GM12872 (cell line): ENCODE results near the gene NFE2L1.

Source experiments
- TF ChIP-seq, protein P1 (sequence below): IDR thresholded peaks from 3 replicates; pipeline ENCODE4 v1.5.1; 2011; ENCODE audit warnings: low read depth, mild to moderate bottlenecking, low read length, moderate library complexity; ENCODE audit not compliant: insufficient read depth

The NFE2L1 gene

GRCh38 chr17:48037036-48037837 lies 10.9 kb upstream of the NFE2L1 start, which contains the start of gene COPZ2:
Gene COPZ2 (minus strand): TSS chr17:48037797. CDS start chr17:48037777, 20 bp downstream.
- TF ChIP-seq, protein P1, sequence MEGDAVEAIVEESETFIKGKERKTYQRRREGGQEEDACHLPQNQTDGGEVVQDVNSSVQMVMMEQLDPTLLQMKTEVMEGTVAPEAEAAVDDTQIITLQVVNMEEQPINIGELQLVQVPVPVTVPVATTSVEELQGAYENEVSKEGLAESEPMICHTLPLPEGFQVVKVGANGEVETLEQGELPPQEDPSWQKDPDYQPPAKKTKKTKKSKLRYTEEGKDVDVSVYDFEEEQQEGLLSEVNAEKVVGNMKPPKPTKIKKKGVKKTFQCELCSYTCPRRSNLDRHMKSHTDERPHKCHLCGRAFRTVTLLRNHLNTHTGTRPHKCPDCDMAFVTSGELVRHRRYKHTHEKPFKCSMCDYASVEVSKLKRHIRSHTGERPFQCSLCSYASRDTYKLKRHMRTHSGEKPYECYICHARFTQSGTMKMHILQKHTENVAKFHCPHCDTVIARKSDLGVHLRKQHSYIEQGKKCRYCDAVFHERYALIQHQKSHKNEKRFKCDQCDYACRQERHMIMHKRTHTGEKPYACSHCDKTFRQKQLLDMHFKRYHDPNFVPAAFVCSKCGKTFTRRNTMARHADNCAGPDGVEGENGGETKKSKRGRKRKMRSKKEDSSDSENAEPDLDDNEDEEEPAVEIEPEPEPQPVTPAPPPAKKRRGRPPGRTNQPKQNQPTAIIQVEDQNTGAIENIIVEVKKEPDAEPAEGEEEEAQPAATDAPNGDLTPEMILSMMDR: peak; percentile 91

GRCh38 chr17:48037838-48038323 lies 10.3 kb upstream of the NFE2L1 start:
- TF ChIP-seq, protein P1: no peak

GRCh38 chr17:48038687-48039086 lies 9.5 kb upstream of the NFE2L1 start:
- TF ChIP-seq, protein P1: no peak

GRCh38 chr17:48043176-48043575 lies 5.0 kb upstream of the NFE2L1 start:
- TF ChIP-seq, protein P1: no peak

DNA sequence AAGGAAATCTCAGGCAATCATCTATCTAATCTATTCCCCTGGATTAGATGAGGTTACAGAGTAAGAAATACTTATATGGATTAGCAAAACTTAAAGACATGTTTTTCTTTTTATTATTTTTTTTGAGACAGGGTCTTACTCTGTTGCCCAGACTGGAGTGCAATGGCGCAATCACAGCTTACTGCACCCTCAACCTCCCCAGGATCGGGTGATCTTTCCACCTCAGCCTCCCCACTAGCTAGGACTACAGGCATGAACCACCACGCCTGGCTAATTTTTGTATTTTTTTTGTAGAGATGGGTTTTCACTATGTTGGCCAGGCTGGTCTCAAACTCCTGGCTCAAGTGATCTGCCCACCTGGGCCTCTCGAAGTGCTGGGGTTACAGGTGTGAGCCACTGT lies 3.3 kb upstream of the NFE2L1 start:
- TF ChIP-seq, protein P1: no peak

DNA sequence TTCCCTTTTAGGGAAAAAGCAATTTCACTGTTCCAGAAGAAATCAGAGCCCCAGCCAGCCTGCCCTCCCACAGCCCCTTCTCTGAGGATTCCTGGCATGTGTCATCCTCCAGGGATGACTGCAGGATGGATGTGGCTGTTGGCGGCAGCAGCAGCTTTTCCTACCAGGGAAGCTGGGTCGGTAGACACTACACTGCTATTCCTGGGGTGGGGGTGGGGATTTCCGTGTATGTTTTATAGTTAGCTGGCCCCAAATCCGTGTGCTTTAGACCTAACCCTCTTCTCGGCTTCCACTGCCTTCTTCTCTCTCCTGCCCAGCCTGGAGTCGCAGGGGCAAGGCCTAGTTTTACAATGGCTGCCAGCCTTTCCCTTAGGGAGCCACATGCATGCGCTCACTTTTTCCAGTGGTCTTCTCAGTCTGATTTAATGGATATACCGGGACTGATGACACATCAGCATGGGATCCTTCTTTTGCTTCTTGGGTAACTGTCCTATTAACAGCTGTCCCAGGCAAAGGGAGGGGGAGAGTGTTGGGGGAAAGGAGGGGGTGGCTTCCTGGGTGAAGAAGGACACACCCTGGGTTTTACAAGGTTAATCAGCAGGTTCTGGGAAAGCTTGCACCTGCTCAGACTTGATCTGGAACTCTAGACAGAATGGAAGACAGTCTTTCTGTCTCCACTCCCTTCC lies 2.7 kb upstream of the NFE2L1 start:
- TF ChIP-seq, protein P1: no peak

DNA sequence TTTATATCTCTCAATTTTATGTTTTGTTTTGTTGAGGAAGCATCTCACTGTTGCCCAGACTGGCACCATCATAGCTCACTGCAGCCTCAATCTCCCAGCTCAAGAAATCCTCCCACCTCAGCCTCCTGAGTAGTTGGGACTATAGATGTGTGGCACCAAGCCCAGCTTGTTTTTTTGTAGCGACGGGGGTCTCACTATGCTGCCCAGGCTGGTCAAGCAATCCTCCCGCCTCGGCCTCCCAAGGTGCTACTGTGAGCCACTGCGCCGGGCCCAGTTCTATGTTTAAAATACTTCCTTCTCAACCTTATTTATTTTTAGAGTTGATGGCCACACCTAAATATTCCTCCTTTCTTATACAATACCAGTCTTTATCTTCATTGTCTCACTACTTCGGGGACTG lies 1.9 kb upstream of the NFE2L1 start:
- TF ChIP-seq, protein P1: no peak
